IMR-90 (cell line): ENCODE results near the gene POLR2E. TPM values are rescaled to one million over a fixed set of nuclear protein-coding genes. Genes with fewer than 3 reads are reported as not detected.

Experiments used
- ATAC-seq: fragments of 200-7000 bp; cut with Tn5 transposase; 2 replicates; pipeline ENCODE4 v1.9.1; 2020; ENCODE audit warnings: low read depth, mild to moderate bottlenecking, moderate library complexity
- BruUV-seq: library from RNA; stranded (reverse); fragments of 400-500 nt; replicated peaks from 2 replicates; lab custom pipeline; 2021; lab: Mats Ljungman, UMichigan
- CTCF ChIA-PET: fragments of 300-600 bp; formaldehyde crosslinking; extraction: SDS; loops from one replicate; lab custom pipeline; 2021; ENCODE audit warnings: antibody characterized with exemption; lab: Yijun Ruan, JAX
- POLR2A ChIA-PET: fragments of 300-600 bp; sonication (Branson Sonifier 250); formaldehyde crosslinking; loops from one replicate; lab custom pipeline; 2022; ENCODE audit warnings: antibody characterized with exemption; ENCODE audit not compliant: unreplicated experiment; lab: Charles Lee
- DNase-seq: peaks from one replicate; pipeline ENCODE4 v3.0.0; 2013
- H2AFZ ChIP-seq: replicated peaks from 2 replicates; pipeline ENCODE3; 2013; ENCODE audit warnings: low read length, mild to moderate bottlenecking; ENCODE audit not compliant: poor library complexity
- H2AK5ac ChIP-seq: 2 replicates; pipeline ENCODE4 v1.6.1; 2013; ENCODE audit warnings: low read depth, low read length, inconsistent platforms
- H2AK9ac ChIP-seq: replicated peaks from 2 replicates; pipeline ENCODE3; 2013; ENCODE audit warnings: mild to moderate bottlenecking, low read depth, low read length, moderate library complexity; ENCODE audit not compliant: poor library complexity
- H2BK120ac ChIP-seq: 2 replicates; pipeline ENCODE4 v1.6.1; 2013; ENCODE audit warnings: low read depth, low read length, inconsistent platforms
- H2BK15ac ChIP-seq: 3 replicates; pipeline ENCODE4 v1.6.1; 2013; ENCODE audit warnings: low read depth, low read length, inconsistent platforms
- H2BK20ac ChIP-seq: 2 replicates; pipeline ENCODE4 v1.6.1; 2013; ENCODE audit warnings: low read depth, mild to moderate bottlenecking, inconsistent platforms, low read length, moderate library complexity
- H2BK5ac ChIP-seq: 2 replicates; pipeline ENCODE4 v1.6.1; 2013; ENCODE audit warnings: mild to moderate bottlenecking, low read depth, low read length, inconsistent platforms; ENCODE audit not compliant: poor library complexity, severe bottlenecking
- H3K14ac ChIP-seq: replicated peaks from 2 replicates; pipeline ENCODE4 v1.6.1; 2013; ENCODE audit warnings: low read depth, low read length, inconsistent platforms
- H3K18ac ChIP-seq: 2 replicates; pipeline ENCODE4 v1.6.1; 2013; ENCODE audit warnings: low read depth, low read length, control low read depth
- H3K23ac ChIP-seq: 2 replicates; pipeline ENCODE4 v1.6.1; 2013; ENCODE audit warnings: low read depth, low read length, inconsistent platforms
- H3K27ac ChIP-seq: 2 replicates; pipeline ENCODE4 v1.5.1; 2013; ENCODE audit warnings: mild to moderate bottlenecking, control low read depth, low read length; ENCODE audit not compliant: insufficient read depth
- H3K27me3 ChIP-seq: 2 replicates; pipeline ENCODE4 v1.6.1; 2013; ENCODE audit warnings: low read length; ENCODE audit not compliant: control insufficient read depth, insufficient read depth
- H3K36me3 ChIP-seq: 2 replicates; pipeline ENCODE4 v1.6.1; 2013; ENCODE audit warnings: low read length, mixed read lengths; ENCODE audit not compliant: control insufficient read depth, insufficient read depth
- H3K4ac ChIP-seq: 2 replicates; pipeline ENCODE4 v1.6.1; 2013; ENCODE audit warnings: low read depth, low read length, inconsistent platforms
- H3K4me1 ChIP-seq: 2 replicates; pipeline ENCODE4 v1.6.1; 2013; ENCODE audit warnings: low read length, mixed read lengths; ENCODE audit not compliant: control insufficient read depth, insufficient read depth
- H3K4me2 ChIP-seq: 2 replicates; pipeline ENCODE4 v1.6.1; 2013; ENCODE audit warnings: low read depth, mild to moderate bottlenecking, control low read depth, low read length, moderate library complexity
- H3K4me3 ChIP-seq: 2 replicates; pipeline ENCODE4 v1.5.1; 2013; ENCODE audit warnings: low read depth, mild to moderate bottlenecking, control low read depth, low read length, moderate library complexity; ENCODE audit not compliant: insufficient read depth
- H3K56ac ChIP-seq: 2 replicates; pipeline ENCODE4 v1.6.1; 2013; ENCODE audit warnings: low read length, inconsistent platforms; ENCODE audit not compliant: insufficient read depth; ENCODE audit errors: extremely low read depth
- H3K79me1 ChIP-seq, 2 experiments: 2 replicates each; pipeline ENCODE4 v1.6.1; 2013; ENCODE audit warnings: low read length in 2 of 2, inconsistent platforms in 1 of 2, low read depth in 1 of 2
- H3K9ac ChIP-seq: 2 replicates; pipeline ENCODE4 v1.6.1; 2013; ENCODE audit warnings: low read depth, low read length, control low read depth
- H3K9me1 ChIP-seq: 2 replicates; pipeline ENCODE4 v1.6.1; 2013; ENCODE audit warnings: low read length, inconsistent platforms; ENCODE audit not compliant: insufficient read depth
- H3K9me3 ChIP-seq: 2 replicates; pipeline ENCODE4 v1.6.1; 2013; ENCODE audit warnings: low read length; ENCODE audit not compliant: control insufficient read depth, insufficient read depth
- H4K20me1 ChIP-seq: 2 replicates; pipeline ENCODE4 v1.6.1; 2013; ENCODE audit warnings: low read length, inconsistent platforms; ENCODE audit not compliant: insufficient read depth
- H4K5ac ChIP-seq: 2 replicates; pipeline ENCODE4 v1.6.1; 2013; ENCODE audit warnings: mild to moderate bottlenecking, low read depth, low read length, control low read depth
- H4K8ac ChIP-seq, 2 experiments: 2 replicates each; pipeline ENCODE4 v1.6.1; 2013; ENCODE audit warnings: low read depth in 2 of 2, low read length in 2 of 2, control low read depth in 1 of 2, inconsistent platforms in 1 of 2
- H4K91ac ChIP-seq: 2 replicates; pipeline ENCODE4 v1.6.1; 2013; ENCODE audit warnings: low read depth, low read length, inconsistent platforms; ENCODE audit not compliant: insufficient read depth
- MXI1 ChIP-seq: IDR thresholded peaks from 2 replicates; pipeline ENCODE4 v1.6.1; 2012; ENCODE audit warnings: low read depth, mild to moderate bottlenecking, low read length, moderate library complexity, borderline replicate concordance
- WGBS, 2 experiments: methylation state at CpG; one replicate each; pipeline versions ENCODE4 v1.1.5 to v1.1.7; 2013; ENCODE audit warnings: missing lambda C conversion rate in 2 of 2; ENCODE audit not compliant: insufficient read length in 1 of 2; ENCODE audit errors: extremely low coverage in 2 of 2; 5-methylcytosine and 5-hydroxymethylcytosine counted together
- dilution Hi-C: fragments of 300-500 bp; cut with HindIII; formaldehyde crosslinking; loops from one replicate; pipeline ENCODE4 v1.14.3; 2018; ENCODE audit warnings: low sequenced_read_pairs; ENCODE audit not compliant: unreplicated experiment
- in situ Hi-C: fragments of 300-500 bp; cut with MboI; formaldehyde crosslinking; loops from 3 replicates; pipeline ENCODE4 v1.14.3; 2019; ENCODE audit warnings: low sequenced_read_pairs, inconsistent platforms, mixed read lengths
- intact Hi-C: fragments of 100-400 bp; cut with micrococcal nuclease; formaldehyde crosslinking; loops from 2 replicates; pipeline ENCODE4 v1.10.0; 2022
- polyA plus RNA-seq, 3 experiments: library from polyadenylated mRNA; depleted of rRNA; stranded (reverse); fragments of >200 nt; gene quantifications; 2 replicates each; pipeline ENCODE4 v1.2.3, GENCODE V29; 2012; ENCODE audit warnings: low replicate concordance in 1 of 3
- total RNA-seq: library from RNA; depleted of rRNA; stranded (reverse); fragments of >200 nt; gene quantifications from 2 replicates; pipeline ENCODE4 v1.2.3, GENCODE V29; 2012

The POLR2E gene
- total and polyA plus RNA-seq, 2 of the 4 experiments (the other 2 are of a cell fraction): 294 to 391 TPM

DNA sequence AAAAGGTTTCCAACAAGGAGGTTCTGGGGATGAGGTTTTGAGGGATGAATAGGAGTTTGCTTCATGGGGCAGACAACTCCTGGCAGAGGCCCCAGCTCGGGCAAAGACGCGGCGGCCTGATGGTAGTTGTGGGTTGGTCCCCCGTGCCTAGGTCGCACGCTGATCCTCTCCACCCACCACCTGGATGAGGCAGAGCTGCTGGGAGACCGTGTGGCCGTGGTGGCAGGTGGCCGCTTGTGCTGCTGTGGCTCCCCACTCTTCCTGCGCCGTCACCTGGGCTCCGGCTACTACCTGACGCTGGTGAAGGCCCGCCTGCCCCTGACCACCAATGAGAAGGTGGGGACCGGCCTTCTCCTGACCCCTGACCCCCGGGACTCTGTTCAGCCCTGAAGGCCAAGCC is 43.4 kb downstream of the POLR2E start:
- Histone ChIP-seq H3K4ac (no peak overlapping the region), H2BK120ac (no peak overlapping the region), H4K20me1 (no peaks in the 10 kb centered on the region), H3K79me1 (no peaks in the 10 kb centered on the region), H3K18ac (no peak overlapping the region), H3K27ac (no peak overlapping the region), H2AK5ac (no peak overlapping the region), H2BK15ac (no peak overlapping the region), H3K14ac (no peak overlapping the region), H3K23ac (no peak overlapping the region), H3K36me3 (peaks cover 1% of the 10 kb centered on the region; the same call in 1 of the 2 replicates), H3K56ac (no peak overlapping the region), H3K27me3 (no peaks in the 10 kb centered on the region), H3K4me2 (no peak overlapping the region), H3K9me3 (peaks cover 21% of the 10 kb centered on the region), H2BK5ac (no peak overlapping the region), H2AK9ac (no peak overlapping the region), H3K9me1 (no peaks in the 10 kb centered on the region), H2BK20ac (no peak overlapping the region), H4K5ac (no peak overlapping the region), H3K4me3 (no peak overlapping the region), H4K91ac (no peak overlapping the region), H3K4me1 (no peaks in the 10 kb centered on the region), H2AFZ (no peak overlapping the region), H3K9ac (no peak overlapping the region), H4K8ac (no peak overlapping the region)
- CTCF ChIA-PET: no interaction called here
- no peak for ATAC-seq
- 80% methylated on average over 7 of the region's 17 CpGs; no CpG with 5 or more reads in 1 of the 2 experiments for WGBS, 2 experiments
- no peak for TF ChIP-seq MXI1
- POLR2A ChIA-PET: no interaction called here
- dilution Hi-C loops (no loop called here), in situ Hi-C loops (no loop called here), intact Hi-C loops (no loop called here)
- no TSS peak for BruUV-seq
- DNase-seq: no peak
